ENCODE measurements around the gene TMEM272.

TMEM272 gene

DNA sequence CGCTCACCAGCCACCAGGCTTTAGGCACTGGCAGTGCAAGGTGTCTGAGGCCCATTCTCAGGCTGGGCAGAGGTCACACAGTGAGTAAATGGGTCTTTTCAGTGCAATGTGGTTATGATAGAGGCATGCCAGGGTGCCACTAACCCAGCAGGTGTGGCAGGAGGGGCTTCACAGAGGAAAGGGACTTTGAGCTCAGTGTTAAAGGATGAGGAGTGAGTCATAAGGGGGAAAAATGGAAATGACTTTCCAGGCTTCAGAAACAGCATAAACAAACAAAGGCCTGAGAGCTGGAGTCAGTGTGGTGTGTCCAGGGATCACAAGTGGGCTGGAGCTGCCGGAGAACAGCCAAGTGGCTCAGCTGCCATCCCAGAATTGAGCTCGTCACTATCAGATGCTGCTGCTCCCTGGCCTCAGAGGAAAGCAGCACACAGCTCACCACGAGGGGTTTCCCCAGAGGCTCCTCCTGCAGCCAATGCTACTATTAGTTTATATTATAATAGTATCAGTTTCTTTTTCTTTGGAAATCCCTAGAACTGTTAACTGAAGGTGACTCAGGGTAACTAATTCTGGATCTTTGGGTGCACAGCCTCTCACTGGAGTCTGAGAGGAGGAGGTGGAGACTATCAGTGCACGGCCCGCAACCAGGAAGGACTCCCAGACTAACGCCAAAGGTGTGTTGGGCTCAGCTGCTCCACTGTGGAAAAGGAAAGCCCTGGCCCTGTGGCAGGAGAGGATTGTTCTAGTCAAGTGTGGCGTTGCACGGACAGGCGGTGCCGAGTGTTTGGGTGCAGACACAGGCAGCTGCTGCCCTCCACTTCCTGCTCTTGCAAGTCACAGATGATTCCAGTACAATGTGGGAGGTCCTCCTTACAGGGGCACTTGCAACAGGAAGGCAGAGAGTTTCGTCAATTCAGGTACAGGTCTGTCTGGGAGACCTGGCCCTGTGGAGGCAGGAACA lies 80.5 kb downstream of the TMEM272 start:
- Histone ChIP-seq H3K36me3 (ENCODE audit: insufficient read depth, low read length) (peaks cover 5% of the 10 kb centered on the region), H3K9me3 (ENCODE audit: control insufficient read depth, insufficient read depth, low read length) (no peaks in the 10 kb centered on the region), H3K9ac (ENCODE audit: low read depth, low read length) (no peak overlapping the region), H3K4me1 (ENCODE audit: insufficient read depth, low read length) (peaks cover 11% of the 10 kb centered on the region; the same call in 1 of the 2 replicates)

DNA sequence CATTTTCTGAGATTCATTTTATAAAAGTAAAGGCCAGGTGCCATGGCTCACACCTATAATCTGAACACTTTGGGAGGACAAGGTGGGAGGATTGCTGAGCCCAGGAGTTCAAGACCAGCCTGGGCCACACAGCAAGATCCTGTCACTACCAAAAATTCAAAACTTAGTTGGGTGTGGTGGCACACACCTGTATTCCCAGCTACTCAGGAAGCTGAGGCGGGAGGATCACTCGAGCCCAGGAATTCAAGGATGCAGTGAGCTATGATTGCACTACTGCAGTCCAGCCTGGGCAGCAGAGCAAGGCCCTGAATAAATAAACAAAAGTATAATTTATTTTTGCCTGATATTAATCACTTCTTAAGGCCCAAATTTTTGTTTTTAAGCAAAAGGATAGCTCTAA lies 81.5 kb downstream of the TMEM272 start:
- H3K36me3 ChIP-seq (ENCODE audit: insufficient read depth, low read length): peaks cover 5% of the 10 kb centered on the region
- no peaks in the 10 kb centered on the region for H3K9me3 ChIP-seq (ENCODE audit: control insufficient read depth, insufficient read depth, low read length)
- H3K4me1 ChIP-seq (ENCODE audit: insufficient read depth, low read length): peaks cover 3% of the 10 kb centered on the region; the same call in 1 of the 2 replicates
- no peak overlapping the region for H3K9ac ChIP-seq (ENCODE audit: low read depth, low read length)
